GM12878 (cell line): ENCODE measurements around the gene RABEP1. TPM values are rescaled to one million over a fixed set of nuclear protein-coding genes. Genes with fewer than 3 reads are reported as not detected.

Experiments used
- FOS ChIP-seq: IDR thresholded peaks from 3 replicates; pipeline ENCODE4 v1.6.1; 2011; ENCODE audit warnings: borderline replicate concordance; ENCODE audit not compliant: insufficient read length; ENCODE audit errors: extremely low read depth
- HDAC2 ChIP-seq: fragments of 200-600 bp; sonication (generic); IDR thresholded peaks from 2 replicates; pipeline ENCODE4 v1.6.1; 2017
- HSF1 ChIP-seq: fragments of 150-350 bp; IDR thresholded peaks from 2 replicates; pipeline ENCODE4 v1.6.1; 2014; ENCODE audit warnings: mild to moderate bottlenecking, low read depth, low read length
- LARP7 ChIP-seq: fragments of 450-650 bp; IDR thresholded peaks from 2 replicates; pipeline ENCODE4 v1.6.1; 2017; ENCODE audit warnings: mild to moderate bottlenecking
- MEF2A ChIP-seq: IDR thresholded peaks from 2 replicates; pipeline ENCODE4 v1.6.1; 2011; ENCODE audit warnings: low read depth, mild to moderate bottlenecking, low read length, moderate library complexity; ENCODE audit not compliant: insufficient read depth
- NKRF ChIP-seq: fragments of 450-650 bp; conservative IDR thresholded peaks from 2 replicates; pipeline ENCODE4 v1.6.1; 2017; ENCODE audit warnings: mild to moderate bottlenecking, moderate library complexity
- RCOR1 ChIP-seq: conservative IDR thresholded peaks from 2 replicates; pipeline ENCODE4 v1.6.1; 2012; ENCODE audit warnings: low read depth, low read length, improper control_type of control experiment
- SIX5 ChIP-seq: IDR thresholded peaks from 2 replicates; pipeline ENCODE4 v1.6.1; 2011; ENCODE audit warnings: mild to moderate bottlenecking, low read depth, low read length, moderate library complexity; ENCODE audit not compliant: severe bottlenecking
- ZNF24 ChIP-seq: fragments of 450-650 bp; IDR thresholded peaks from 2 replicates; pipeline ENCODE4 v1.6.1; 2017; ENCODE audit warnings: antibody characterized with exemption, mild to moderate bottlenecking
- polyA plus RNA-seq, 11 experiments: library from polyadenylated mRNA; depleted of rRNA in 4 of 11; unstranded in 6 of 11; stranded (reverse) in 5 of 11; fragments of >200 nt; fragmentation: Nextera tagmentation in 4 of 11; fragmentation: Illumina TruSeq in 1 of 11; extraction: Ambion mirVana in 4 of 11; extraction: Trizol in 1 of 11; gene quantifications; 1 replicate in 1 of 11; 2 replicates in 10 of 11; pipeline versions ENCODE4 v1.2.1 to v1.2.3, GENCODE V29; 2011 to 2016; ENCODE audit warnings: inconsistent platforms in 2 of 11, missing spikeins in 2 of 11, low read depth in 1 of 11
- total RNA-seq, 4 experiments: library from RNA; depleted of rRNA in 3 of 4; stranded (reverse); fragments of >200 nt in 3 of 4; fragmentation: Illumina TruSeq in 1 of 4; extraction: Trizol in 1 of 4; gene quantifications; 2 replicates each; pipeline versions ENCODE4 v1.2.1 to v1.2.3, GENCODE V29; 2013 to 2021
- TF ChIP-seq, protein P1 (sequence below): IDR thresholded peaks from 2 replicates; pipeline ENCODE4 v1.6.1; 2012; ENCODE audit warnings: low read length, inconsistent platforms
- TF ChIP-seq, protein P2 (sequence below): fragments of 450-650 bp; formaldehyde crosslinking; IDR thresholded peaks from 2 replicates; pipeline ENCODE4 v1.4.0; 2020; ENCODE audit warnings: mild to moderate bottlenecking, moderate library complexity
- TF ChIP-seq, protein P3 (sequence below): fragments of 450-650 bp; IDR thresholded peaks from 2 replicates; pipeline ENCODE4 v1.6.1; 2017; ENCODE audit warnings: mild to moderate bottlenecking, moderate library complexity

Gene RABEP1
- total and polyA plus RNA-seq, 10 of the 15 experiments (the other 5 are each of a cell fraction or from before 2014, with no cell fraction given): 13.4 to 71.4 (median 59.8) TPM

DNA sequence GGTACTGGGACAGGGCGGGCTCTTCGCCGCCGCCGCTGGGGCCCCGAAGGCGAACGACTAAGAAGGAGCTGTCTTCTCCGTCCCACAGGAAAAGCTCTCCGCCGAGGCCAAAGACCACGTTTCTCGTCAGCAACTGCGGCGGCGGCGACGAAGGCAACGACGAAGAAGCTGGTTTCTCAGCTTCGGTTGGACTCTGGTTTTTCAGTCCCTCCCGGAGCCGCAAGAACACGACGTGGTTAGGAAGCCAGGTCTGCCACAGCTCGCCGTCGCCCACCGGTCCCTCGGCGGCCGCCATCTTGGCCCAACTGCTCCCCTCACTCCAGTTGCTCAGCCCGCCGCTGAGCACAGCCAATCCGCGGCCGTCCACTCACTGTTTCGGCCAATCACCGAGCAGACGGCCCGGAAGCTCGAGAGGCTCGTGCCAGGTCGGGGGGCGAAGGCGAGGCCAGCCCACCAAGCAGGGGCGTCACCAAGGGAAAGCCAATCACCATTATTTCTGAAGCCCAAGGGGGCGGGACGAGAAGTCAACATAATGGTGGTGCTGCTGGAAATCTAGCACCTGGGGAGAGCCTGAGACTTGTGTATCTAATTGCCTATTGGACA is 137.4 kb downstream of the RABEP1 start, which contains the start of gene NUP88 (continued):
- TF ChIP-seq, protein P1, sequence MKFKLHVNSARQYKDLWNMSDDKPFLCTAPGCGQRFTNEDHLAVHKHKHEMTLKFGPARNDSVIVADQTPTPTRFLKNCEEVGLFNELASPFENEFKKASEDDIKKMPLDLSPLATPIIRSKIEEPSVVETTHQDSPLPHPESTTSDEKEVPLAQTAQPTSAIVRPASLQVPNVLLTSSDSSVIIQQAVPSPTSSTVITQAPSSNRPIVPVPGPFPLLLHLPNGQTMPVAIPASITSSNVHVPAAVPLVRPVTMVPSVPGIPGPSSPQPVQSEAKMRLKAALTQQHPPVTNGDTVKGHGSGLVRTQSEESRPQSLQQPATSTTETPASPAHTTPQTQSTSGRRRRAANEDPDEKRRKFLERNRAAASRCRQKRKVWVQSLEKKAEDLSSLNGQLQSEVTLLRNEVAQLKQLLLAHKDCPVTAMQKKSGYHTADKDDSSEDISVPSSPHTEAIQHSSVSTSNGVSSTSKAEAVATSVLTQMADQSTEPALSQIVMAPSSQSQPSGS: no peak
- no peak for TF ChIP-seq RCOR1
- peak; percentile 47 for TF ChIP-seq FOS
- TF ChIP-seq ZNF24: no peak
- TF ChIP-seq, protein P2, sequence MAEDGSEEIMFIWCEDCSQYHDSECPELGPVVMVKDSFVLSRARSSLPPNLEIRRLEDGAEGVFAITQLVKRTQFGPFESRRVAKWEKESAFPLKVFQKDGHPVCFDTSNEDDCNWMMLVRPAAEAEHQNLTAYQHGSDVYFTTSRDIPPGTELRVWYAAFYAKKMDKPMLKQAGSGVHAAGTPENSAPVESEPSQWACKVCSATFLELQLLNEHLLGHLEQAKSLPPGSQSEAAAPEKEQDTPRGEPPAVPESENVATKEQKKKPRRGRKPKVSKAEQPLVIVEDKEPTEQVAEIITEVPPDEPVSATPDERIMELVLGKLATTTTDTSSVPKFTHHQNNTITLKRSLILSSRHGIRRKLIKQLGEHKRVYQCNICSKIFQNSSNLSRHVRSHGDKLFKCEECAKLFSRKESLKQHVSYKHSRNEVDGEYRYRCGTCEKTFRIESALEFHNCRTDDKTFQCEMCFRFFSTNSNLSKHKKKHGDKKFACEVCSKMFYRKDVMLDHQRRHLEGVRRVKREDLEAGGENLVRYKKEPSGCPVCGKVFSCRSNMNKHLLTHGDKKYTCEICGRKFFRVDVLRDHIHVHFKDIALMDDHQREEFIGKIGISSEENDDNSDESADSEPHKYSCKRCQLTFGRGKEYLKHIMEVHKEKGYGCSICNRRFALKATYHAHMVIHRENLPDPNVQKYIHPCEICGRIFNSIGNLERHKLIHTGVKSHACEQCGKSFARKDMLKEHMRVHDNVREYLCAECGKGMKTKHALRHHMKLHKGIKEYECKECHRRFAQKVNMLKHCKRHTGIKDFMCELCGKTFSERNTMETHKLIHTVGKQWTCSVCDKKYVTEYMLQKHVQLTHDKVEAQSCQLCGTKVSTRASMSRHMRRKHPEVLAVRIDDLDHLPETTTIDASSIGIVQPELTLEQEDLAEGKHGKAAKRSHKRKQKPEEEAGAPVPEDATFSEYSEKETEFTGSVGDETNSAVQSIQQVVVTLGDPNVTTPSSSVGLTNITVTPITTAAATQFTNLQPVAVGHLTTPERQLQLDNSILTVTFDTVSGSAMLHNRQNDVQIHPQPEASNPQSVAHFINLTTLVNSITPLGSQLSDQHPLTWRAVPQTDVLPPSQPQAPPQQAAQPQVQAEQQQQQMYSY (CRISPR knock-in tag): no peak
- TF ChIP-seq MEF2A: no peak
- TF ChIP-seq NKRF: peak; percentile 72
- no peak for TF ChIP-seq HSF1
- peak; percentile 16 for TF ChIP-seq SIX5
- TF ChIP-seq HDAC2: no peak
- peak; percentile 27 for TF ChIP-seq LARP7
- TF ChIP-seq, protein P3, sequence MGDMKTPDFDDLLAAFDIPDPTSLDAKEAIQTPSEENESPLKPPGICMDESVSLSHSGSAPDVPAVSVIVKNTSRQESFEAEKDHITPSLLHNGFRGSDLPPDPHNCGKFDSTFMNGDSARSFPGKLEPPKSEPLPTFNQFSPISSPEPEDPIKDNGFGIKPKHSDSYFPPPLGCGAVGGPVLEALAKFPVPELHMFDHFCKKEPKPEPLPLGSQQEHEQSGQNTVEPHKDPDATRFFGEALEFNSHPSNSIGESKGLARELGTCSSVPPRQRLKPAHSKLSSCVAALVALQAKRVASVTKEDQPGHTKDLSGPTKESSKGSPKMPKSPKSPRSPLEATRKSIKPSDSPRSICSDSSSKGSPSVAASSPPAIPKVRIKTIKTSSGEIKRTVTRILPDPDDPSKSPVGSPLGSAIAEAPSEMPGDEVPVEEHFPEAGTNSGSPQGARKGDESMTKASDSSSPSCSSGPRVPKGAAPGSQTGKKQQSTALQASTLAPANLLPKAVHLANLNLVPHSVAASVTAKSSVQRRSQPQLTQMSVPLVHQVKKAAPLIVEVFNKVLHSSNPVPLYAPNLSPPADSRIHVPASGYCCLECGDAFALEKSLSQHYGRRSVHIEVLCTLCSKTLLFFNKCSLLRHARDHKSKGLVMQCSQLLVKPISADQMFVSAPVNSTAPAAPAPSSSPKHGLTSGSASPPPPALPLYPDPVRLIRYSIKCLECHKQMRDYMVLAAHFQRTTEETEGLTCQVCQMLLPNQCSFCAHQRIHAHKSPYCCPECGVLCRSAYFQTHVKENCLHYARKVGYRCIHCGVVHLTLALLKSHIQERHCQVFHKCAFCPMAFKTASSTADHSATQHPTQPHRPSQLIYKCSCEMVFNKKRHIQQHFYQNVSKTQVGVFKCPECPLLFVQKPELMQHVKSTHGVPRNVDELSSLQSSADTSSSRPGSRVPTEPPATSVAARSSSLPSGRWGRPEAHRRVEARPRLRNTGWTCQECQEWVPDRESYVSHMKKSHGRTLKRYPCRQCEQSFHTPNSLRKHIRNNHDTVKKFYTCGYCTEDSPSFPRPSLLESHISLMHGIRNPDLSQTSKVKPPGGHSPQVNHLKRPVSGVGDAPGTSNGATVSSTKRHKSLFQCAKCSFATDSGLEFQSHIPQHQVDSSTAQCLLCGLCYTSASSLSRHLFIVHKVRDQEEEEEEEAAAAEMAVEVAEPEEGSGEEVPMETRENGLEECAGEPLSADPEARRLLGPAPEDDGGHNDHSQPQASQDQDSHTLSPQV: no peak
